Naive thymus-derived CD8-positive, alpha-beta T cell (primary cell): ENCODE data around the gene FILIP1L. TPM values are rescaled to one million over a fixed set of nuclear protein-coding genes. Genes with fewer than 3 reads are reported as not detected.

ENCODE experiments used
- ATAC-seq, 2 donors: fragments of 150-1000 bp; cut with Tn5 transposase in 1 of 2; sonication (Bioruptor Pico), chemical (Tn5 transposase) in 1 of 2; 1 replicate in 1 of 2; 2 replicates in 1 of 2; pipeline ENCODE4 v1.10.0; 2021; ENCODE audit warnings: mild to moderate bottlenecking in 2 of 2, moderate library complexity in 2 of 2
- POLR2A ChIA-PET: fragments of 350-600 bp; sonication (Branson Sonifier 250); formaldehyde crosslinking; loops from one replicate; lab custom pipeline; 2021; ENCODE audit warnings: antibody characterized with exemption; lab: Charles Lee
- DNase-seq, 10 donors: peaks; one replicate each; pipeline versions ENCODE4 v3.0.0 to v3.0.0-alpha.2; 2020 to 2022
- H3K27ac Mint-ChIP-seq, 10 donors: one replicate each; pipeline ENCODE4 v1.8.0; 2020 to 2022; ENCODE audit warnings: mild to moderate bottlenecking in 10 of 10, mixed read lengths in 10 of 10, moderate library complexity in 4 of 10, inconsistent platforms in 1 of 10
- H3K27me3 Mint-ChIP-seq, 5 donors: one replicate each; pipeline ENCODE4 v1.8.0; 2021 to 2022; ENCODE audit warnings: mixed read lengths in 5 of 5
- H3K36me3 Mint-ChIP-seq, 3 donors: one replicate each; pipeline ENCODE4 v1.8.0; 2020 to 2022; ENCODE audit warnings: mixed read lengths in 3 of 3, mild to moderate bottlenecking in 2 of 3, inconsistent platforms in 1 of 3
- H3K4me1 Mint-ChIP-seq, 4 donors: one replicate each; pipeline ENCODE4 v1.8.0; 2021 to 2022; ENCODE audit warnings: mixed read lengths in 4 of 4
- H3K4me3 Mint-ChIP-seq, 10 donors: one replicate each; pipeline ENCODE4 v1.8.0; 2020 to 2022; ENCODE audit warnings: mild to moderate bottlenecking in 10 of 10, mixed read lengths in 10 of 10, moderate library complexity in 6 of 10, inconsistent platforms in 1 of 10
- H3K9me3 Mint-ChIP-seq, 9 donors: one replicate each; pipeline ENCODE4 v1.8.0; 2020 to 2022; ENCODE audit warnings: mixed read lengths in 9 of 9, mild to moderate bottlenecking in 3 of 9, inconsistent platforms in 1 of 9, moderate library complexity in 1 of 9
- polyA plus RNA-seq, 3 donors: library from polyadenylated mRNA; unstranded; fragments of 300-500 nt; fragmentation: Illumina TruSeq; gene quantifications; one replicate each; pipeline ENCODE4 v1.2.3, GENCODE V29; 2021
- total RNA-seq, 8 experiments: library from RNA in 2 of 8; stranded (reverse) in 2 of 8; gene quantifications; one replicate each; pipeline ENCODE4 v1.2.3 and lab custom pipeline; 2021 to 2026

The FILIP1L gene
- total and polyA plus RNA-seq, 5 experiments from 2014 or later = 0.14 to 0.41 (median 0.30) TPM; not detected in 1

DNA sequence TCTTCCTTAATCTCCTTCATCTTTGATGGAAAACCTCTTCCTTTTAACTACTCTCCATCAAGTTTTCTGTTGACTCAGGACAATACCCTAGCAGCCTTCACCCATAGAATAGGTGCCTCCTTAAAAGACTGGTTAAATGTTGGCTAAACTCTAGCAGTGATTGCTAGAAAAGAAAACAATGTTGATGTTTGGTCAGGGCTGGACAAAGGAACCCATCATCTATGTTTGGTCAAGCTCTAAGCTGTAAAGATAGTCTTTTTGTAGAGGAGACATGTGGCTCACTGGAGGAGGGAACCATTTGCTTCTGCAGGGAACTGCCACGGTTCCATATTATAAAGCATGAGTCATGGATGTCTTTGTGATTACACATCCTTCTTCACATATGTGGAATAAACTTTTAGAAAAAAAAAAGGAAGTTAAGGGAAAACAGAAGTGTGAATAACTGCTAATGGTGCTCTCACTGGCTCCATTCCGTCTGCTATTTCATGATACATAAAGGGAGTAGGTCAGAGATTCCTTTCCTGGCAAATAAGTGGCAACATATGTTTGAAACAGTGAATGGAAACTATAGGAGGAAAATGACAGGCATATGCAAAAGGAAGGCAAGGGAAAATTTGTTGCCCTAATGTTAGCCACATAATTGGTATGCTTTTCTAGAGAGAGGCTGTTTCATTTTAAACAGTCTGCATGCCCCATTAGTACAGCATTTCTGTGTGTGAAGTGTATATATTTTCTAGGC, 218.4 kb downstream of the FILIP1L start:
- peak overlapping the region in 3 of 10 donors; percentile 13 to 72 (median 29) for H3K27ac Mint-ChIP-seq
- no peak for ATAC-seq
- peaks cover 0 to 5% (median 2%) of the 10 kb centered on the region in 3 donors for H3K36me3 Mint-ChIP-seq
- POLR2A ChIA-PET = no interaction called here
- H3K4me1 Mint-ChIP-seq = peaks cover 6 to 25% (median 16%) of the 10 kb centered on the region in 4 donors
- DNase-seq = no peak
- H3K4me3 Mint-ChIP-seq = peak overlapping the region in 1 of 10 donors; percentile 2
- H3K9me3 Mint-ChIP-seq = no peaks in the 10 kb centered on the region
- no peaks in the 10 kb centered on the region for H3K27me3 Mint-ChIP-seq

DNA sequence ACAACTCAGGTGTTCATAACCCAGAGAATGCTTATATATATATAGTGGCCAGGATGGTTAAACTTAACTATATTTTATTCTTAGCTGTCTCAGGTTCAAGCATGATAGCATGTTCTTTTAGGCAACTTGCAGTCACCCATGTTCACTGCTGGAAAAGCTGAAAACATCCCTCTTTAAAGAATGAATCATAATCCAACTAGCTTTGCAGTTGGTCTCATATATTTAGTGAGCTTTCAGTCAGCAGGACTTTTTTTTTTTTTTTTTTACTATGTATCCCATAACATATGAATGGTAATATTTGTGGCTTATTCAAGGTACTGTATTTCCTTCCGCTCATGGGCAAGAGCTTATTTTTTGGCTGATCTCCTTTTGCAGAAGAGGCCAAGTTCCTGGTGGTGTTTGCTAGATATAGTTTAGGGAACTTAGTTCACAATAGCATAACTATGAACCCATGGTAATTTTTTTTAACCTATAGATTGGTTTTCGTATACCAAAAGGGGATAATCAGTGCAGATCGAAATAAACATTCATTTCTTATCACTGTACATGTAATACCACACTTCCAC, 219.1 kb downstream of the FILIP1L start:
- peaks cover 0 to 7% (median 2%) of the 10 kb centered on the region in 3 donors for H3K36me3 Mint-ChIP-seq
- DNase-seq (no peak), ATAC-seq (no peak)
- peak overlapping the region in 1 of 10 donors; percentile 13 for H3K27ac Mint-ChIP-seq
- no peak overlapping the region for H3K4me3 Mint-ChIP-seq
- POLR2A ChIA-PET = interaction anchor here (0.5 kb wide), 1 partner anchor 19 kb away, joined by 3 read pairs; no protein-coding TSS in a partner anchor
- no peaks in the 10 kb centered on the region for H3K27me3 Mint-ChIP-seq
- H3K4me1 Mint-ChIP-seq = peaks cover 6 to 25% (median 16%) of the 10 kb centered on the region in 4 donors
- peaks cover 0 to 1% (median 0%) of the 10 kb centered on the region in 9 donors for H3K9me3 Mint-ChIP-seq

DNA sequence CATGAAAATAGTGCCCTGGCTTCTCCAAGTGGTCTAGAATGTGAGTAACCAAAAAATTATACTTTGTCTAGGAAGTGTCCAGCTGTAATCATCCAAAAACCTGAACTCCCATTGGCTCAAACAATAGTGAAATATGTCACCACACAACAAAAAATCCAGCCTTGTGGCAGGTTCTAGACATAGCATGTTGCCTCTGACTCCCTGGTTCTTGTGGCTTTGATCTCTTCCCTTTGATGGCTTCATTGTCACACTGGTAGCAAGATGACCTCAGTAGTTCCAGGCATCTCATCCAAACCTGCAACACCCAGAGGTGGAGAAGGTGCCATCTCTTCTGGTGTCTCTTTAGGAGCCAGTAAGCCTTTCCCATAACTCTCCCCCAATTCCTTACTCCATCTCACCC, 222.0 kb downstream of the FILIP1L start:
- Mint-ChIP-seq H3K27ac (no peak overlapping the region), H3K27me3 (no peaks in the 10 kb centered on the region), H3K9me3 (peaks cover 0 to 5% (median 0%) of the 10 kb centered on the region in 9 donors), H3K4me1 (peaks cover 9 to 25% (median 16%) of the 10 kb centered on the region in 4 donors), H3K4me3 (no peak overlapping the region), H3K36me3 (peaks cover 0 to 7% (median 2%) of the 10 kb centered on the region in 3 donors)
- ATAC-seq (no peak), DNase-seq (no peak)
- POLR2A ChIA-PET = no interaction called here

DNA sequence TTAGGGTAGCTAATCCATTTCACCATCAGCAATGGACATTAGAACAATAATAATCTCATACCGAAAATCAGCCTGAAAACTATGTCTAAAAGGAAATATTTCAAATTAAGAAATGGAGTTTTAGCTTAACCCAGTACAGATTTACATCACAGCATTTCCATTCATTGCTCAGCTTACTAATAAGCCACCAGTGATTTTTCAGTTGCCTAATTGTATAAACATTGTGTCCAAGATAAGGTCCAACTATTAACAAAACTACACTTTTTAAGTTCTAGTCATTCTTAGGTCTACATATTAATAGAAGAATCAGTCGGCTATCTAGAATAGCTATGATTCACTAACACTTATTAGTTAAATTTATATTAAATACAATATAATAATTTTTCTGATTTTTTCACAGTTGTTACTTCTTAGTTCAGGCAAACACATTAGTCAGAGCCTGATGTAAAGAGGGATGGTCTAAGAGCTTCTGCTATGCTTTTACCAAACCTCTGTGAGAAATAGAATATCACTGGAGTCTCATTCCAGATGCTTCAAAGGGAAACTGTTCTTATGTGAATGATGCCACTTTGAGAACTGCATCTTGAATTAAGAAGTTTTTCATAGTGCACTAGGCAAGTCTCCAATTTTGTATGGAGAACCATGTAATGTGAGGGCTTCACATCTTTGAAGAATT, 222.6 kb downstream of the FILIP1L start:
- Mint-ChIP-seq H3K27me3 (no peaks in the 10 kb centered on the region), H3K36me3 (peaks cover 0 to 7% (median 2%) of the 10 kb centered on the region in 3 donors), H3K27ac (no peak overlapping the region), H3K4me1 (peaks cover 9 to 25% (median 16%) of the 10 kb centered on the region in 4 donors), H3K4me3 (no peak overlapping the region), H3K9me3 (peaks cover 0 to 5% (median 0%) of the 10 kb centered on the region in 9 donors)
- DNase-seq (no peak), ATAC-seq (no peak)
- POLR2A ChIA-PET = no interaction called here

DNA sequence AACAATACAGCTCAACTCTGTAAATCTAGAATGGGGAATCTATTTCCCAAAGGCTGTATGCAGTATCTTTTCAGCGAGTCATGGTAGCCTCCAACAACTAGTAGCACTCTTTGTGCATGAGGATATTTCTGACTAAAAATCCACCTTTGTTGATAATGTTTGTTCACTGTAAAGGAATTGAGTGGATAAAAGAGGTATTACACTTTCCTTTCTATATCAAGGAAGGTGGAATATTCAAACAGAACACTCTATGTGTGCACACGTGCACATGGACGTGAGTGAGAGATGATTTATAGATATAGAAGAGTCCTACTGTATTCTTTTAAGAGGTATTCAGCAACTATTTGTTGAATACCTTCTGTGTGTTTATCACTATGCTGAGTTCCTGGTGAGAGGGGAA, 228.4 kb downstream of the FILIP1L start:
- POLR2A ChIA-PET = no interaction called here
- H3K27ac Mint-ChIP-seq = peak overlapping the region in 1 of 10 donors; percentile 18

DNA sequence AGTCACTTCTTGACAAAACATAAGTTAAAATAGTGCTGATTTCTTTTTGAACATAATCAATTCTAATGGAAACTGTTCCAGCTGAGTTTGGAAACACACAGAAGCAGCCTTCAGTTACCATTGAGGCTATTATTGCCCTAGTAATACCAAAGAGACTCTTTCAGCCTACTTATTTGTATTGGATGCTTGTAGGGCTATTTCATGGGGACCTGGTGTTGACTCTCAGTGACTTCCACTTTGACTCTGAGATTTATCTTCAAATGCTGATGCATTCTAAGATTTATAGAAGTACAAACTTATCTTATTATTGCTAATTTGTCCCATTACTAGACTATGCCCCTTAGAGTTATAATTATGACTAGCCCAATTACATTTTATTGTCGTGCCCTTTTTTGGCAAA, 229.2 kb downstream of the FILIP1L start:
- H3K4me3 Mint-ChIP-seq = no peak overlapping the region
- no peak for DNase-seq
- peaks cover 0 to 3% (median 0%) of the 10 kb centered on the region in 9 donors for H3K9me3 Mint-ChIP-seq
- POLR2A ChIA-PET = no interaction called here
- H3K36me3 Mint-ChIP-seq = peaks cover 0 to 2% (median 0%) of the 10 kb centered on the region in 3 donors
- H3K27me3 Mint-ChIP-seq = no peaks in the 10 kb centered on the region
- H3K4me1 Mint-ChIP-seq = peaks cover 13 to 28% (median 23%) of the 10 kb centered on the region in 4 donors
- H3K27ac Mint-ChIP-seq = no peak overlapping the region
- ATAC-seq = no peak

More for the DNA sequence above, 228.4 kb downstream of the FILIP1L start:
- Mint-ChIP-seq H3K4me3 (no peak overlapping the region), H3K27me3 (no peaks in the 10 kb centered on the region), H3K4me1 (peaks cover 13 to 28% (median 23%) of the 10 kb centered on the region in 4 donors), H3K36me3 (peaks cover 0 to 5% (median 0%) of the 10 kb centered on the region in 3 donors), H3K9me3 (peaks cover 0 to 5% (median 0%) of the 10 kb centered on the region in 9 donors)
- ATAC-seq = no peak
- no peak for DNase-seq

DNA sequence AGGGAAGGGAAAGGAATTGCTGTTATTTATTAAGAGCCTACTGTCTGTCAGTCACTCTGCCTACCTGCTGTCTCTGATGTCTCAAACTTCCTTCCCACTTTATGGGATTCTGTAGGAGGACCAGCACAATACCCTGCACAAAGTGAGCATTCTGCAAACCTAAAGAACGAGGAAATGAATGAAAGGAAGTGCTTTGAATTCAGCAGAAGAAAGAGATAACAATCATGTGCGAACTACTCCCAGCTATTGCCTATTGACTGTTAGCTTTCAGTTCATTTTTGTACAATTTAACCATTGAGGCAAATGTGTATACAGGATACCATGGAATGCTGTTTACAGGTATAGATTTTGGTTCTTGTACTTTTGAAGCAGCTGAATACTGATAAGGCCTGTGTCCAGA, 229.8 kb downstream of the FILIP1L start:
- no peaks in the 10 kb centered on the region for H3K9me3 Mint-ChIP-seq
- POLR2A ChIA-PET = interaction anchor here (0.7 kb wide), 1 partner anchor 455 kb away, joined by 3 read pairs; no protein-coding TSS in a partner anchor
- H3K4me3 Mint-ChIP-seq = peak overlapping the region in 3 of 10 donors; percentile 2 to 24 (median 18)
- H3K36me3 Mint-ChIP-seq = no peaks in the 10 kb centered on the region
- DNase-seq (no peak), ATAC-seq (peak in 1 of 2 donors; percentile 61)
- H3K27ac Mint-ChIP-seq = peak overlapping the region in 6 of 10 donors; percentile 6 to 77 (median 28)
- no peaks in the 10 kb centered on the region for H3K27me3 Mint-ChIP-seq
- H3K4me1 Mint-ChIP-seq = peaks cover 12 to 28% (median 23%) of the 10 kb centered on the region in 4 donors

DNA sequence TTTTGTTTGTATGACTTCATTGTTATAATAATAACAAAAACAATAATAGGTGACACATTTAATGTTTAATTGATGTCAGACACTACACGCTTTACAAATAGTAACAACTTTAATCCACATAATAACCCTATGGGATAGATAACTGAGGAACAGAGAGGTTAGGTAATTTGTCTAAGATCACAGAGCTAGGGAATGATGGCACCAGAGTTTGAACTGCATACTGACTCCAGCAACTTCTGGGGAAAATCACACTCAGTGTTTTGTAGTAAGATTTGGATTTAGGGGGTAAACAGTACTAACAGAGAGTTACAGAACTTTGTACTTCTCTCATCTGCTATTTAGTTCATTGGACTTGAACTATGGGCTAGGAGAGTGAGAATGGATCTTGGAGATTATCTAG, 230.6 kb downstream of the FILIP1L start:
- Mint-ChIP-seq H3K4me3 (no peak overlapping the region), H3K27ac (peak overlapping the region in 1 of 10 donors; percentile 13), H3K27me3 (no peaks in the 10 kb centered on the region), H3K9me3 (no peaks in the 10 kb centered on the region), H3K4me1 (peaks cover 12 to 28% (median 23%) of the 10 kb centered on the region in 4 donors), H3K36me3 (no peaks in the 10 kb centered on the region)
- POLR2A ChIA-PET = no interaction called here
- no peak for DNase-seq
- no peak for ATAC-seq

DNA sequence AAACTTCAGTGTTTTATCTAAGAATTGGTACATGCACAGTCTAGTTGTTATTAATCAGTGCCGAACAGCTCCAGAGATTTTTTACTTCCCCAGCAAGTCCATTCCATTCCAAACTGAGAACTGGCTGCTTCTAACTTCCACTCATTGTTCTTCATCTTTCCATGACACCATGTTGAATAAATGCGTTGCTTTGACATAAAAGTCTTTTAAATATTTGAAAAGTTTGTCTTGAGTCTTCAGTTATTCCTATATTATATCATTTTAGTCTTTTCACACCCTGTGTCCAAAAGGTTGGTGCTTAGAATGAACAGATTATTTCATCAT, 231.2 kb downstream of the FILIP1L start:
- H3K27me3 Mint-ChIP-seq = no peaks in the 10 kb centered on the region
- no peaks in the 10 kb centered on the region for H3K9me3 Mint-ChIP-seq
- H3K27ac Mint-ChIP-seq = no peak overlapping the region
- H3K4me1 Mint-ChIP-seq = peaks cover 11 to 28% (median 23%) of the 10 kb centered on the region in 4 donors
- ATAC-seq (no peak), DNase-seq (no peak)
- no peaks in the 10 kb centered on the region for H3K36me3 Mint-ChIP-seq
- POLR2A ChIA-PET = no interaction called here
- no peak overlapping the region for H3K4me3 Mint-ChIP-seq

DNA sequence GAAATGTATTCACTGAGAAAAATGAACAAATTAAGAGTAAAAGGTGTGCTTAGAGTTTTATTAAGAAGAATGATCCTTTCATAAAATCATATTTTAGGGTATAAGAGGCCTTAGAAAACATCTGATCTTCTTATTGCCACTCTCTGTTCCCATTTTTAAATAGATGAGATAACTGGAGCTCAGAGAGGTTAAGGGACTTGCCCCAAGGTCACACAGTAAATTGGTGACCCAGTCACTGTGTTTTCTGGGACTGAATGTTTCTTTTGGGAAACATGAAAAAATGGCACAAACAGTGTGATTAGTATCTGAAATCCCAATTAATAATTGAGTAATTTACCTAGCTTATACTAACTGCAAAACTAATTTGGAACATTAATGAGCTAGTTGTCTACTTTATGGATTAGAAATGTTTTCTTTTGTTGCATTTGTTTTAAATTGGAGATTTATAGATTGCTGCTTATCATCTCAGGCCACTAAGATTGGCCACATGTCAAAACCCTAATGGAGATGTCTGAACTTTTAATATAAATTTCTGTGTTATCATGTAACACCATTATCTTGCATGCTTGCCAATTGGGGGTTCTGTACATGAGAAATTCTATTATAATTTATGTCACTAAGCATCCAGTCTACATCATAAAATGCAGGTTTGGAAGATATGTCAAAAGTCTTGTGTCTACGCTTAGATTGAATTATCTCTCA, 231.7 kb downstream of the FILIP1L start:
- Mint-ChIP-seq H3K4me3 (no peak overlapping the region), H3K36me3 (no peaks in the 10 kb centered on the region), H3K27me3 (no peaks in the 10 kb centered on the region), H3K9me3 (no peaks in the 10 kb centered on the region), H3K4me1 (peaks cover 11 to 28% (median 24%) of the 10 kb centered on the region in 4 donors), H3K27ac (no peak overlapping the region)
- POLR2A ChIA-PET = interaction anchor here (0.6 kb wide), 1 partner anchor 1630 kb away, joined by 4 read pairs; the partner anchor contains the start of gene SENP7
- DNase-seq (no peak), ATAC-seq (no peak)

DNA sequence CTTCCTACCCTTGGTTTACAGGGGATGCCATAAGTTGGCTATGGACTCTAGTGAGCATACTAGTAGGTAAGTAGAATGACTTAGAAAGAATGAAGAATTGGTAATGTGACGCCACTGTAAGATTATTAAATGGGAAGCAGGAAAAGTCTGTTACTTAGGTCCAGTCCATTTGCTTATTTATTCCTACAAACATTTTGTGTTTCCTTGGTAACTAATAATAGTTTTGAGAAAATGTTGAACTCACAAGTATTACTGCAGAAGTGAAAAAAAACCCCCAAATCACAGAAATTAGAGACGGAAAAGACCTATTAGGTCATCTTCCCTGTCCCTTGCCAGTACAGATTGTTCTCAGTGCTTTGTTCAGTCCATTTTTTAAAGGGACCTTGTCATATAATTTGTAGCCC, 233.2 kb downstream of the FILIP1L start:
- POLR2A ChIA-PET = no interaction called here
- H3K4me1 Mint-ChIP-seq = peaks cover 11 to 33% (median 26%) of the 10 kb centered on the region in 4 donors

DNA sequence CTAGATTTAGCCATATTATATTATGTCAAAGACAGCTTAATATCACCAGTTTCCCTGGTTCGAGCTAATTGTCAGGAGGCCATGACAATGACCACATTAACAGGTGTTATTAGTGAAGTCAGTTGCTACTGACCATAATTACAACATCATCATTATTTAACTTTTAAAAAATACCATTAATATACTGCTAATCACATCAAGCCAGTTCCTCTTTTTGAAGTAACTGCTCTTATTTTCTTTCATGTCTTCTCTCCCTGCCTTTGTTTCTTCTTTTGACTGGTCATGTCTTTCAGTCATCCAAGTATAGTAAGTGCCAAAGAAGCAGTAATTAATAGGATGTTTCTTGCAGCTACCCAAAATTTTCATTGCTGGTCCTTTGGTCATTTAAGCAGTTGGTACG, 235.0 kb downstream of the FILIP1L start:
- ATAC-seq = no peak
- H3K4me1 Mint-ChIP-seq = peaks cover 4 to 30% (median 22%) of the 10 kb centered on the region in 4 donors
- no peaks in the 10 kb centered on the region for H3K9me3 Mint-ChIP-seq
- H3K27ac Mint-ChIP-seq = peak overlapping the region in 2 of 10 donors; percentile 12 to 23
- no peaks in the 10 kb centered on the region for H3K36me3 Mint-ChIP-seq
- POLR2A ChIA-PET = no interaction called here
- H3K27me3 Mint-ChIP-seq = no peaks in the 10 kb centered on the region
- no peak overlapping the region for H3K4me3 Mint-ChIP-seq
- DNase-seq = no peak

More for the DNA sequence above, 233.2 kb downstream of the FILIP1L start:
- no peaks in the 10 kb centered on the region for H3K9me3 Mint-ChIP-seq
- H3K36me3 Mint-ChIP-seq = no peaks in the 10 kb centered on the region
- H3K27ac Mint-ChIP-seq = peak overlapping the region in 1 of 10 donors; percentile 58
- no peak overlapping the region for H3K4me3 Mint-ChIP-seq
- no peak for DNase-seq
- H3K27me3 Mint-ChIP-seq = no peaks in the 10 kb centered on the region
- ATAC-seq = no peak
